ENCODE measurements around the gene ZSWIM8.
A peak's percentile ranks its signal among the peaks of the same experiment; 100 is the strongest.

The ZSWIM8 gene

DNA sequence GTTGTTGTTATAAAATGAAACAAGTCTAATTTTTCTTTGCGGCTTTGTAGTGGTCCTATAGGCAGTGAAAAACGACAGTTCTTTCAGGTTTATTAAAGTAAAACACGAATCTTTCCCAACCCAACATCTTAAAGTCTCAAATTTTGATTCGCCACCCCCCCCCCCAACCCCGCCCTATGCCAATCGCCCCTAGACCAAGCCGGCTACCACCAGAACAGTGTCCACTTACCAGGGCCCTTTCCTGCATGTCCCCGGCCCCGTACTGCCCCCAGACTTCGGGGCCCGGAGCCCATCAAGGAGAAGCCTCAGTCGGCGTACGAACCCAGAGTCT is 3.9 kb upstream of the ZSWIM8 start:
- peak overlapping the region; percentile 89 for H3K27ac ChIP-seq (ENCODE audit: extremely low read depth, low read depth, low read length)
- H3K9me3 ChIP-seq (ENCODE audit: control insufficient read depth, insufficient read depth, low read depth, low read length) = no peaks in the 10 kb centered on the region
- ChIA-PET CTCF (interaction anchor here (0.7 to 1.4 kb wide), 3 partner anchors 97 to 99 kb away, joined by 3 to 4 read pairs (median 3); no protein-coding TSS in a partner anchor), POLR2A (interaction anchor here (0.8 to 5.1 kb wide), 12 partner anchors 9 to 529 kb away, joined by 3 to 60 read pairs (median 4); partner anchors contain the start of genes MRPS16, PPP3CB and SEC24C)
- H3K36me3 ChIP-seq (ENCODE audit: control insufficient read depth in 2 of 2, insufficient read depth in 1 of 2, low read length in 2 of 2) = peaks cover 32 to 36% of the 10 kb centered on the region in 2 experiments
- TF ChIP-seq SCRT1 (tag by site-specific recombination; IDR thresholded peaks at IDR 0.05; ENCODE audit: borderline replicate concordance) (no peak), ZNF211 (tag by site-specific recombination; IDR thresholded peaks at IDR 0.05; ENCODE audit: low read depth) (no peak), GLI4 (tag by site-specific recombination; IDR thresholded peaks at IDR 0.05) (no peak), ZNF155 (tag by site-specific recombination; IDR thresholded peaks at IDR 0.05) (no peak), ZNF596 (tag by site-specific recombination; IDR thresholded peaks at IDR 0.05) (no peak), ZNF274 (IDR thresholded peaks at IDR 0.05; ENCODE audit: low read length) (no peak), ZNF274 (tag by site-specific recombination; IDR thresholded peaks at IDR 0.05; ENCODE audit: borderline replicate concordance) (no peak), ZNF776 (tag by site-specific recombination; IDR thresholded peaks at IDR 0.05; ENCODE audit: borderline replicate concordance) (no peak), ZNF623 (tag by site-specific recombination; IDR thresholded peaks at IDR 0.05) (no peak), ZNF341 (tag by site-specific recombination; IDR thresholded peaks at IDR 0.05; ENCODE audit: low read depth) (no peak)
- TF ChIP-seq, protein P1, sequence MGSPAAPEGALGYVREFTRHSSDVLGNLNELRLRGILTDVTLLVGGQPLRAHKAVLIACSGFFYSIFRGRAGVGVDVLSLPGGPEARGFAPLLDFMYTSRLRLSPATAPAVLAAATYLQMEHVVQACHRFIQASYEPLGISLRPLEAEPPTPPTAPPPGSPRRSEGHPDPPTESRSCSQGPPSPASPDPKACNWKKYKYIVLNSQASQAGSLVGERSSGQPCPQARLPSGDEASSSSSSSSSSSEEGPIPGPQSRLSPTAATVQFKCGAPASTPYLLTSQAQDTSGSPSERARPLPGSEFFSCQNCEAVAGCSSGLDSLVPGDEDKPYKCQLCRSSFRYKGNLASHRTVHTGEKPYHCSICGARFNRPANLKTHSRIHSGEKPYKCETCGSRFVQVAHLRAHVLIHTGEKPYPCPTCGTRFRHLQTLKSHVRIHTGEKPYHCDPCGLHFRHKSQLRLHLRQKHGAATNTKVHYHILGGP (tag by site-specific recombination; IDR thresholded peaks at IDR 0.05) = no peak
- TF ChIP-seq, protein P2, sequence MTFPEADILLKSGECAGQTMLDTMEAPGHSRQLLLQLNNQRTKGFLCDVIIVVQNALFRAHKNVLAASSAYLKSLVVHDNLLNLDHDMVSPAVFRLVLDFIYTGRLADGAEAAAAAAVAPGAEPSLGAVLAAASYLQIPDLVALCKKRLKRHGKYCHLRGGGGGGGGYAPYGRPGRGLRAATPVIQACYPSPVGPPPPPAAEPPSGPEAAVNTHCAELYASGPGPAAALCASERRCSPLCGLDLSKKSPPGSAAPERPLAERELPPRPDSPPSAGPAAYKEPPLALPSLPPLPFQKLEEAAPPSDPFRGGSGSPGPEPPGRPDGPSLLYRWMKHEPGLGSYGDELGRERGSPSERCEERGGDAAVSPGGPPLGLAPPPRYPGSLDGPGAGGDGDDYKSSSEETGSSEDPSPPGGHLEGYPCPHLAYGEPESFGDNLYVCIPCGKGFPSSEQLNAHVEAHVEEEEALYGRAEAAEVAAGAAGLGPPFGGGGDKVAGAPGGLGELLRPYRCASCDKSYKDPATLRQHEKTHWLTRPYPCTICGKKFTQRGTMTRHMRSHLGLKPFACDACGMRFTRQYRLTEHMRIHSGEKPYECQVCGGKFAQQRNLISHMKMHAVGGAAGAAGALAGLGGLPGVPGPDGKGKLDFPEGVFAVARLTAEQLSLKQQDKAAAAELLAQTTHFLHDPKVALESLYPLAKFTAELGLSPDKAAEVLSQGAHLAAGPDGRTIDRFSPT (tag by site-specific recombination; IDR thresholded peaks at IDR 0.05) = no peak
- peaks cover 12% of the 10 kb centered on the region; the same call in 1 of the 2 replicates for H3K4me1 ChIP-seq (ENCODE audit: control insufficient read depth, insufficient read depth, low read length)
- H3K4me3 ChIP-seq (ENCODE audit: low read depth, low read length) = peak overlapping the region; percentile 94

DNA sequence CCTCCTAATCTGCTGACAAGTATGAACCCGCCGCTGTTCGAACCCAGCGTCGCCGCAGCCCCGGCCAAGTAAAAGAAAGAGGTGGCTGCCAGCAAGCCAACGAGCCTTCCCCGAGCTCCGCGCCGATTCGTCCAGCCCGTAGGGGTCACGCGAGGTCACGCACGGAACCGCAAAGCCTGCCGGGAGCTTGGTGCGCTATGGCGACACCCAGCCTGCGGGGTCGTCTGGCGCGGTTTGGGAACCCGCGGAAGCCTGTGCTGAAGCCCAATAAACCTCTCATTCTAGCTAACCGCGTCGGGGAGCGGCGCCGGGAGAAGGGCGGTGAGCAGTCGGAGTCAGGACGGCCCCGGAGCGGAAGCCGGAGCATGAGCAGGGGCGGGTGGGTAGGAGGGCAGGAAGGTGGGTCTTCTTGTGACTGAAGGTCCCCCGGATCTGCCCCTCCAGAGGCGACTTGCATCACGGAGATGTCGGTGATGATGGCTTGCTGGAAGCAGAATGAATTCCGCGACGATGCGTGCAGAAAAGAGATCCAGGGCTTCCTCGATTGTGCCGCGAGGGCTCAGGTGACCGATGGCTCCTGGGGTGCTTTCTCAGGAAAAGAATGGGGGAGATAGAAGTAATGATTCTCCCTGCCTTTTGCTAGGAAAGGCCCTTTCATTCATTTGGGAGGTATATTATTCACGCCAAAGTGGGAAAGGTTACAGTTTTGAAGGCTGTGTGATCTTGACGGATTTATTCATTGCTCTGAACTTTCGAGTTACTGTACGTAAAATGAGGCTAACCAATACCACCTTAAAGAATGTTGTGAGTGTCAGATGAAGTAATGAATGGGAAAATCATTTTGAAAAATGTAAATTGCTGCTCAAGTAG is 3.3 kb upstream of the ZSWIM8 start, which contains the start of gene CHCHD1:
Gene CHCHD1 (plus strand): TSS at position 170 of the 870 bp plus-strand sequence. CDS start 28 bp downstream, at position 198.
- POLR2A ChIA-PET = interaction anchor here (0.6 to 5.1 kb wide), 13 partner anchors 7 to 530 kb away, joined by 3 to 60 read pairs (median 4); partner anchors contain the start of genes MRPS16, PPP3CB and SEC24C
- Histone ChIP-seq H3K27ac (ENCODE audit: extremely low read depth, low read depth, low read length) (peak within 1 kb of the TSS; percentile 89), H3K9me3 (ENCODE audit: control insufficient read depth, insufficient read depth, low read depth, low read length) (no peaks in the 10 kb centered on the region), H3K4me3 (ENCODE audit: low read depth, low read length) (peak within 1 kb of the TSS; percentile 94), H3K36me3 (ENCODE audit: control insufficient read depth in 2 of 2, insufficient read depth in 1 of 2, low read length in 2 of 2) (peaks cover 27 to 33% of the 10 kb centered on the region in 2 experiments), H3K4me1 (ENCODE audit: control insufficient read depth, insufficient read depth, low read length) (peaks cover 12% of the 10 kb centered on the region; the same call in 1 of the 2 replicates)
- CTCF ChIA-PET = interaction anchor here (0.7 to 1.4 kb wide), 3 partner anchors 96 to 98 kb away, joined by 3 to 4 read pairs (median 3); no protein-coding TSS in a partner anchor
- TF ChIP-seq ZNF664 (tag by site-specific recombination; IDR thresholded peaks at IDR 0.05) (no peak), ZNF791 (tag by site-specific recombination; IDR thresholded peaks at IDR 0.05) (no peak), ZNF555 (tag by site-specific recombination; conservative IDR thresholded peaks at IDR 0.05) (no peak), ZNF624 (tag by site-specific recombination; IDR thresholded peaks at IDR 0.05) (no peak), ZNF146 (tag by site-specific recombination; IDR thresholded peaks at IDR 0.05) (no peak), ZNF138 (tag by site-specific recombination; IDR thresholded peaks at IDR 0.05; ENCODE audit: borderline replicate concordance) (no peak), ZNF366 (tag by site-specific recombination; conservative IDR thresholded peaks at IDR 0.05) (no peak), ZNF776 (tag by site-specific recombination; IDR thresholded peaks at IDR 0.05; ENCODE audit: borderline replicate concordance) (no peak)
- TF ChIP-seq, protein P3, sequence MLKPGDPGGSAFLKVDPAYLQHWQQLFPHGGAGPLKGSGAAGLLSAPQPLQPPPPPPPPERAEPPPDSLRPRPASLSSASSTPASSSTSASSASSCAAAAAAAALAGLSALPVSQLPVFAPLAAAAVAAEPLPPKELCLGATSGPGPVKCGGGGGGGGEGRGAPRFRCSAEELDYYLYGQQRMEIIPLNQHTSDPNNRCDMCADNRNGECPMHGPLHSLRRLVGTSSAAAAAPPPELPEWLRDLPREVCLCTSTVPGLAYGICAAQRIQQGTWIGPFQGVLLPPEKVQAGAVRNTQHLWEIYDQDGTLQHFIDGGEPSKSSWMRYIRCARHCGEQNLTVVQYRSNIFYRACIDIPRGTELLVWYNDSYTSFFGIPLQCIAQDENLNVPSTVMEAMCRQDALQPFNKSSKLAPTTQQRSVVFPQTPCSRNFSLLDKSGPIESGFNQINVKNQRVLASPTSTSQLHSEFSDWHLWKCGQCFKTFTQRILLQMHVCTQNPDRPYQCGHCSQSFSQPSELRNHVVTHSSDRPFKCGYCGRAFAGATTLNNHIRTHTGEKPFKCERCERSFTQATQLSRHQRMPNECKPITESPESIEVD (tag by site-specific recombination; IDR thresholded peaks at IDR 0.05) = no peak
- TF ChIP-seq, protein P1 (tag by site-specific recombination; IDR thresholded peaks at IDR 0.05) = no peak
- TF ChIP-seq, protein P4, sequence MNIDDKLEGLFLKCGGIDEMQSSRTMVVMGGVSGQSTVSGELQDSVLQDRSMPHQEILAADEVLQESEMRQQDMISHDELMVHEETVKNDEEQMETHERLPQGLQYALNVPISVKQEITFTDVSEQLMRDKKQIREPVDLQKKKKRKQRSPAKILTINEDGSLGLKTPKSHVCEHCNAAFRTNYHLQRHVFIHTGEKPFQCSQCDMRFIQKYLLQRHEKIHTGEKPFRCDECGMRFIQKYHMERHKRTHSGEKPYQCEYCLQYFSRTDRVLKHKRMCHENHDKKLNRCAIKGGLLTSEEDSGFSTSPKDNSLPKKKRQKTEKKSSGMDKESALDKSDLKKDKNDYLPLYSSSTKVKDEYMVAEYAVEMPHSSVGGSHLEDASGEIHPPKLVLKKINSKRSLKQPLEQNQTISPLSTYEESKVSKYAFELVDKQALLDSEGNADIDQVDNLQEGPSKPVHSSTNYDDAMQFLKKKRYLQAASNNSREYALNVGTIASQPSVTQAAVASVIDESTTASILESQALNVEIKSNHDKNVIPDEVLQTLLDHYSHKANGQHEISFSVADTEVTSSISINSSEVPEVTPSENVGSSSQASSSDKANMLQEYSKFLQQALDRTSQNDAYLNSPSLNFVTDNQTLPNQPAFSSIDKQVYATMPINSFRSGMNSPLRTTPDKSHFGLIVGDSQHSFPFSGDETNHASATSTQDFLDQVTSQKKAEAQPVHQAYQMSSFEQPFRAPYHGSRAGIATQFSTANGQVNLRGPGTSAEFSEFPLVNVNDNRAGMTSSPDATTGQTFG (tag by site-specific recombination; IDR thresholded peaks at IDR 0.05; ENCODE audit: borderline replicate concordance) = no peak
- TF ChIP-seq, protein P5, sequence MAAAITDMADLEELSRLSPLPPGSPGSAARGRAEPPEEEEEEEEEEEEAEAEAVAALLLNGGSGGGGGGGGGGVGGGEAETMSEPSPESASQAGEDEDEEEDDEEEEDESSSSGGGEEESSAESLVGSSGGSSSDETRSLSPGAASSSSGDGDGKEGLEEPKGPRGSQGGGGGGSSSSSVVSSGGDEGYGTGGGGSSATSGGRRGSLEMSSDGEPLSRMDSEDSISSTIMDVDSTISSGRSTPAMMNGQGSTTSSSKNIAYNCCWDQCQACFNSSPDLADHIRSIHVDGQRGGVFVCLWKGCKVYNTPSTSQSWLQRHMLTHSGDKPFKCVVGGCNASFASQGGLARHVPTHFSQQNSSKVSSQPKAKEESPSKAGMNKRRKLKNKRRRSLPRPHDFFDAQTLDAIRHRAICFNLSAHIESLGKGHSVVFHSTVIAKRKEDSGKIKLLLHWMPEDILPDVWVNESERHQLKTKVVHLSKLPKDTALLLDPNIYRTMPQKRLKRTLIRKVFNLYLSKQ (tag by site-specific recombination; IDR thresholded peaks at IDR 0.05; ENCODE audit: borderline replicate concordance) = no peak

Data from HEK293 (cell line).